Smooth muscle cell of the brain vasculature (primary cell): Measurements from ENCODE around the gene ANTXRL.
"Not testable (repeated sequence)": the region's sequence is repeated elsewhere in the genome, so short reads cannot be mapped to it uniquely, and the experiment has no call there.

Experiments used
- DNase-seq: peaks from one replicate; pipeline ENCODE4 v3.0.0-alpha.2; 2012; ENCODE audit warnings: low read depth, low spot score

Gene ANTXRL

GRCh38 chr10:46286991-46287693 is at the start of gene ANTXRL:
TSS of gene ANTXRL (plus strand) at chr10:46286997. CDS start at chr10:46287263, 266 bp downstream.
- no peak for DNase-seq

DNA sequence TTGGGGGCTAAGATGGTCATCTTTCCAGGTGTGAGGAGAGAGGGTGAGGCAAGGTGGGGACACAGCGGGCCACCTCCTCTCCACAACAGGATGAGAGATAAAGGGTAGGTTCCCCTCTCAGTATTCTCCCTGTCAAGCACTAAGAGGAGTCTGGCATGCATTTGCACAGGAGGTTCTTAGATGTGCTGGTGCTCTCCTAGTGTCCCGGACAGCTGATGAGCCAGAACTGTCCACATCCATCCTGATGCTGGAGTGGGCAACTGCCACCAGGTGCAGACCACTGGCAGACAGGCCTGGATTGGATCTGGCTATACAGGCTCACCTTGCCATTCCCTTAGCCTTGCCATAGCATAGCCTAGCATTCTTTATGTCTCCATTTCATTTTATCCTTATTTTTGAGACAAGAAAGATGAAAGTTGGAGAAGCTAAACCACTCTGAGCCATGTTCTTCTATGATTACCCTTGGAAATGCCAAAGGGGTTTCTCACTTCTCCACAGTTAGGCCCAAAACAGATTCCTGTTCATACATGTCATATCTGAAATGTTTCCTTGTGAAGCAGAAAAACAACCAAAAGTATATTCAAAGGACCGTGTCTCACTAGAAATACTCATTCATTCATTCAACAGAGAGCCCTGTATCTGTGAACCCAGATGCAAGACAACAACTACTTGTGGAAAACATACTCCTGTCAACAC is 48.8 kb upstream of the ANTXRL start:
- DNase-seq = no peak

DNA sequence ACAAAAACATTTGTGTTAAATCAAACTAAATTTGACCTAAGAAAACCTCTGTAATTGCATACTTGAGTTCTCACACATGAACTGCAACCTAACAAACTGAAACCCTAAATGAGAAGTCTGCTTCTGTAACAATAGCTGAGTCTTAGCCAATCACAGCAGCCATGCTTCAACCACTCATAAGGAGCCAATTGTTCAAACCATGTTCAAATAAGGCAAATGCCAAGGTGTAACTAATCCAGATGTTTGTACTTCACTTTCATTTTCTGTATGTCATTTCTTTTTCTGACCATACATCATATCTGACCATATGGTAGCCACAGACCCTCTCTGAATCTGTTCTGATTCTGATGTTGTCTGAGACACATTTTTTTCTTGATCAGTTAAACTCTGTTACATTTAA is 47.5 kb upstream of the ANTXRL start:
- no peak for DNase-seq

GRCh38 chr10:46239993-46240683 is 46.7 kb upstream of the ANTXRL start:
- no peak for DNase-seq

DNA sequence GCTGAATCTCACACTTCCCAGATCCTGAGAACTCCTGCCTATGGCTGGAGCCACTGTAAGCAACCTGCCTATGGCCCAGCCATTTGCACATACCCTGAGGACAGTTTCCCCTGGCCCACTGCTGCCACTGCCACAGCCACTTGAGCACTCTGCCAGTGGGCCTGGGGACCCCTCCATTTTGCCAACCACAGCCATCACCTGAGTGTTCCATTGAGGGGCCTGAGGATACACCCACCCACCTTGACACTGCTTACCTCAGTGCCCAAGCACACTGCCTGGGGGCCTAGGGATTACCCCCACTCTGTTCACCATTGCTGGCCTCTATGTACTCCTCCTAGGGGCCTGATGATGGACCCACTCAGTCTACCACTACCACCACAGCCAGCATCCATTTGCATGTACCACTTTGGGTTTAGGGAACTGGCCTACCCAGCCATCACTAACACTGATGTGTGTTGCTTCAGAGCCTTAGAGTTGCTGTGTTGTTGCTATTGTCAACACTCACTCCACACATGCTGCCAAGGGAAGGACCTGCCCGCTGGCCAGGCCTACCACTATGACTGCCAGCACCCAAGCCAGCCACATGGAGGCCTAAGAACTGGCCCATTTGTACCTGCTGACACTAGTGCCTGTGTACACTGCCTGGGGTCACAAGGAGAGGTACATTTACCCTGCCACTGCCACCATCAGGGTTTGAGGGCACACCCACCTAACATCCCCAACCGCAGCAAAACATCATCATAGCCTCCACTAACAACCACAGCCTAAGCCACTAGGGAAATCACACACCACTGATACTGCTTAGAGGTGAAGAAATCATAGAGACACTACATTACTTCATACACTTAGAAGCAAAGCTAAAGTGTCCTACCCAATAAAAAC is 45.9 kb upstream of the ANTXRL start:
- DNase-seq = no peak

DNA sequence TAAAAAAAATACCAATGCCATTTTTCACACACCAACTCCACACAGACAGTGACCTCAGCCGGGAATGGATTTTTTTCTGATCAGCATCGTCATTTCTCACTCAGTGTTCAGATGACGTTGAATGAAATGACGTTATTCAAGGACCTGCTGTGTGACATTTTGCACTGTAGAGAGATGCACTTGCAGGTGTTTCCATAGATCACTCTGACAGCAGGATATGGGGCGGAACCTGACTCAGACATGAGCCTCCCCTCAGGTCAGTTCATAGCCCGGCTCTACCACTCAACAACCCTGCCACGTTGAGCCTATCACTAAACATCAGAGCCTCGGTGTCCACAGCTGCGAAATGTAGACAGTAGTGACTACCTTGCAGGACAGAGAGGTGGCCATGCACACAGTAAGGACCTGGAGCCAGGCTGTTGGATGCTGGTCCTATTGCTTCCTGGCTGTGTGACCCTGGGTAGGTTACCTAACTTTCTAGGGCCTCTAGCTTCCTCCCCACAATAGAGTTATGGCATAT is 41.4 kb upstream of the ANTXRL start:
- no peak for DNase-seq

GRCh38 chr10:46246400-46247180 is 40.2 kb upstream of the ANTXRL start:
- not testable (repeated sequence) for DNase-seq

DNA sequence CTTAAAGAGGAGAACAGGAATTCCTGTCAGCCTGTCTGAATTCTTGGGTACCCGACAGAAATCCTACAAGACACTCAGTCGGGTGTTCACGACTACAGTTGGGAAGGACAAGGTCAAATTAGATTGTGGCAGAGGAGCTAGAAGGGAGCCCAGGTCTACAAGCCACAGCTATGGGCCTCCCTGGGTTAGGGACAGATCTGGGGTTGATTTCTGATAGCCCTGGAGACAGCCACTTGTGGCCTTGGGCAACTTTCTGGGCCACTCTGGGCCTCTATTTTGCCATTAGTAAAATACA is 39.7 kb upstream of the ANTXRL start:
- DNase-seq = no peak

GRCh38 chr10:46247808-46248569 is 38.8 kb upstream of the ANTXRL start:
- no peak for DNase-seq

DNA sequence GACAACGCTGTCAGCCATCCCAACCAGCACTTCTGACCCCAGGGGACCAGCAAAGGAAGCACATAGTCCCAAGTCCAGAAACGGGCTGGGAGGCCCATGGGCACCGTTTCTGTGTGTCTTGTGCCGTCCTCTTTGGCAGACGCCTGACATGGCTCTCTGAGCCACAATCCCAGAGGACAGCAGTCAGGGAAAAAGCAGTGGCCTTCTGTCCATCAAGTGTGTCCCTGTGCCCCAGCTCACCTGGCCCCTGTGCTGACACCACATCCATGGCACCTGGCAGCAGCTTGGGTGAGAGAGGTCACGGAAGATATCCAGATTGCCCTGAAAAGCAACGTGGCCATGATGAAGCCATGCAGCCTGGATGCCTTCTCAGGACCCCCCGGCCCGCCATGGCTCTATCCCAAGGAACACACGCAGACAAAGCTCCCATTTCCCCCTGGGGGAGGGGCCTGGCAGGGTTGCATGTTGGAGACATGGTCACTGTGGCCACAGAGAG is 38.1 kb upstream of the ANTXRL start:
- no peak for DNase-seq

DNA sequence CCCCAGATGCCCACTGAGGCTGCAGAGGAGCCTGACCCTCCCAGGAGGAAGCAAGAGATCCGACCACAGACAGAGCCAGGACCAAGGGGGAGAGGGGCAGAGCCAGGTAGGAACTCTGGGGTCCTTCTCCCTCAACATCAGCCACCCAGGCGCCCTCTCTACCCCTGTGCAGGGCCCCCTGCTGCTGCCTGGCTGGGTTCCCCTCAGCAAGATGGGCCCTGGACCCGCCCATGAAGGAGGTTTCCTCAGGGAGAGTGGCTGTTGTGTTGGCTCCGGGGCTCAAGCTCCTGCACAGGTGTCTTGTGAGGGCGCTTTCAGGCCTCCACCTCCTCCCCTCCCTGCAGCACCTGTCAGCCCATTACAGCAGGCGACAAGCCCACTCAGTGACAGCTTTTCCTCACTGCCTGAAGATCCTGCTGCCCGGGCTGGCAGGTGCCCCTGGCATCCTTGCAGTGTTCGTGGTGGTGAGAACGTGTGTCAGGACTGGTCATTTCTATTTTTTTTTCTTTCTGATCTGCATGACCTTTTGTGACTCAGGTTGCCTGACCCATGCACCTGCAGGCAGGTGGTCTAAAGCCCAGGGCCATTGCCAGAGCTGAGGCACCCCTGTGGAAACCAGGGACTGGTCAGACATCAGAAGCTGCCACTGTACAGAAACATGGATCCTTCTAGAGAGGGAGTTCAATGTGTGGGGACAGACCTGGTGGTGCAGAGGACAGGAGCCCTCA is 37.0 kb upstream of the ANTXRL start:
- not testable (repeated sequence) for DNase-seq

DNA sequence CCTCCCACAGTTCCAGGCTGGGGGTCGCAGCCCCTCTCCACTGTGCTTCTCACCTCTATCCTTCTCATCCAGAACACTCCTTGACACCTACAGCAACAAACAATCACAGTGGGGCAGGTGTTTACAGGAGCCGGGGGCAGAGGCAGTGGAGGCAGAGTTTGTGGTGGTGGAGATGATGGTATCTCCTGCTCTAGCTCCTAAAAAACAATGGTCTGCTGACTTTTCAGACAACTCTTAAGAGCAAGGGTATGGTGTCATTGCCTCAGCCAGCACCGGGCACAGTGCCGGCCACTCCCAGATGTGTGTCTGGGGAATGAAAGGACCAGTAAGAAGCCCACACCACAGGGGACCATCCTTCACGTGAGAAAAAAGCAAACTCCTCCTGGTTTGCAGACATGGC is 36.3 kb upstream of the ANTXRL start:
- no peak for DNase-seq

DNA sequence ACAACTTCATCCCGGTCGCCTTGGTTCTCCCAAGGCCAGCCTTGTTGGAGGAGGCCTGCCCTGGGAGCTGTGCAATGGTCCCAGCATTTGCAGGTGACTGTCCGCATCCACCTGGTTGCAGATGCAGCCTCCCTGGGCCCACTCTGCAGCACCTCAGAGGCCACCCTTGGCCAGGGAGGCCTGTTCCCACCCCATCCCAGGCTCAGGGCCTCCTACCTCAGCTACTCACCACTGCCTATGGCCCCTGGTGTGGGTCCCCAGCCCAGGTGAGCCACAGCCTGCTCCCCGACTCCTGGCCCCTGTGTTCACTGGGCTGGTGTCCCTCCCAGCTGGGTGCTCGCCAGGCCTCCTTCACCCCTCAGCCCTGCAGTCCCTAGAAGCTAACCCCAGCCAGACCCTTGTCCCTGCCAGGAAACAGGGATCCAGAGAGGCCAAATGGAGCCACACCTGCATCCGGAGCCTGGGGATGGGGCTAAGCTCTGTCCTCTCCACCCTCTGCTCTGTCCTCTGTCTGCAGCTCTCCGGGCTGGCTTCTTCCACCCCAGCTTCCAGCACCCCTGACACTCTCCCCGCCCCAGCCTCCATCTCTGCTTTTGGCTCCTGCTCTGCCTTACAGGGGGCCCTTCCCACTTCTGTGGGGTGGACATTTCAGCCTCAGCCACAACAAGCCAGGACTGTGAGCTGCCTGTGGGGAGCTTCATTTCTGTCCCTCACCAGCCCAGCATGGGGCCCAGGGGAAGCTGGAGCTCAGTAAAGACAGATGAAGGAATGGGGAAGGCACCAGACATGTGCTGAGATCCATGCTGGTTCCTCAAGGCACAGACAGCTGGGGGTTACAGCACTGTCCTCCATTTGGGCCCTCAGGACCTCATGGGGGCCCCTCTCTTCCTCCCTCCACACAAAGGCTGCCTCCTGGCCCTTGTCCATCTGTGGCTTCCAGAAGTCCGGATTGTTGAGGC is 35.6 kb upstream of the ANTXRL start:
- DNase-seq = no peak

DNA sequence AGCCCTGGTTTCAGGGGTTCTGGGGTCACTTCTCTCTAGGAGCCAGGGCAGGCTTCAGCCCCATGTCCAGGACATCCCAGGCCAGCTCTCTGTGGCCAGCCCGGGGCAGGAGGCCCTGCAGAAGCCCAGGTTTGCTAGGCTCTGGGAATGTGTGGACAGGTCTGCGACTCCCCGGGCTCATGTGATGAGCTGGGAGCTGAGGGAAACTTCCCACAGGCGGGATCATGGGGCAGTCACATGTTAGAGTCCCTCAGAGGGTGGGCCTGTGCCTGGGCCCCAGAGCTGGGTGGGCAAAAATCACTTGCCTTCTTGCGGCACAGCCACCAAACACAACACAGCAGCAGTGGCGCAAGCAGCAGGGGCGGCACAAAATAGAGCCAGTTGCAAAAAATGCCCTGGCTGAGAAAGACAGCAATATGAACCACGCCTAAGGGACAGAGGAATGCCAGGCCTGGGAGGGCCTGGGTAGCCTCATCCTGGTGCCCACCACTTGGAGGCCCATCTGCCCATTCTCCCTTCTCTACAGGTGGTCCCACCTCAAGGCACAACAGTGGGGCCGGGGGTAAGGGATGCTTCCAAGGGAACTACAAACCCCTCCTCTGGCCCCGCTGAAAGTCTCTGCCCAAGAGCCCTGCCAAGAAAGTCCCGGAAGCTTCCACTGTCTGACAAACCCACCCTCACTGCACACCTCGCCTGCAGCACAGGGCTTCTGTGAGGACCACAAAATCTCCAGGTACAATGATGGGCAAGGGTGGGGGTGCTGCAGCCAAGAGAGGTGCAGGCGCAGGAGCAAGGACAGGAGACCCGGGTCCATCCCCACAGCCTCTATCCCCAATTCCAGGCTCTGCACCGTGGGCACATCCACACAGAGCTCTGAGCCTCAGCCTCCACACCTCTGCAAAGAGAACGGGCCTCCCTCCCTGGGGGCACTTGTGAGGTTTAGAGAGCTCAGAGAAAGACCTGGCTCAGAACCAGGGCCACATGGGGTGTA is 34.6 kb upstream of the ANTXRL start:
- DNase-seq = no peak

- no peak for DNase-seq
These were observed 33.5 kb upstream of the ANTXRL start for GRCh38 chr10:46253076-46254006.

DNA sequence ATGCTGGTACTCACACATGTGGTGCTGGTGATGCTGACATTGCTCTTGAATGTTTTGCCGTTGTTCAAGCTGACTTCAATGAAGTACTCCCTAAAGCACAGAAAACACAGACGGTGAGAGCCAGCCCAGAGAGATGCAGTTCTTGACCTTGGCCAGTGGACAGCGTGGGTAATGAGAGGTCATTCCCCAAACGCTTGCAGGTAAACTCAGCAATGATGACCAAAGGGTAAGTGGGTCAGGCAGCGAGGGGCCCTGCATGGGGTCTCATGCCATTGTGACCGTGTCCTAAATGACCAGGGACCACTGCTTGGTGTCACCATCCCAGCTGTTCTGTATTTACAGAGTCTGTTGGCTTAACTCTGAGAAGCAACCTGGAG is 32.8 kb upstream of the ANTXRL start:
- DNase-seq = no peak
